SKM-1 (cell line): ENCODE data around the gene MKNK1.

Experiments
- DNase-seq: peaks from one replicate; lab custom pipeline; 2025; ENCODE audit not compliant: unreplicated experiment; lab: John Stamatoyannopoulos, UW

Gene MKNK1

GRCh38 chr1:46525253-46525983 lies 78.7 kb downstream of the MKNK1 start:
- DNase-seq, result no peak

GRCh38 chr1:46524843-46525242 lies 79.2 kb downstream of the MKNK1 start:
- DNase-seq, result no peak

- DNase-seq, result no peak
These were observed 80.3 kb downstream of the MKNK1 start for GRCh38 chr1:46523496-46524353.

- no peak for DNase-seq
These were observed 81.1 kb downstream of the MKNK1 start for GRCh38 chr1:46522969-46523320.

GRCh38 chr1:46522184-46522968 lies 81.7 kb downstream of the MKNK1 start:
- DNase-seq, result no peak

- DNase-seq, result no peak
These were observed 82.7 kb downstream of the MKNK1 start for GRCh38 chr1:46521414-46521813.

GRCh38 chr1:46520063-46520911 lies 83.8 kb downstream of the MKNK1 start:
- no peak for DNase-seq

GRCh38 chr1:46519209-46519608 lies 84.9 kb downstream of the MKNK1 start:
- DNase-seq, result no peak

GRCh38 chr1:46517932-46518498 lies 86.1 kb downstream of the MKNK1 start:
- DNase-seq, result no peak

GRCh38 chr1:46517010-46517600 lies 87.0 kb downstream of the MKNK1 start:
- DNase-seq, result no peak

- no peak for DNase-seq
These were observed 87.7 kb downstream of the MKNK1 start for GRCh38 chr1:46516200-46516950.

GRCh38 chr1:46515576-46515975 lies 88.5 kb downstream of the MKNK1 start:
- DNase-seq, result no peak

- no peak for DNase-seq
These were observed 90.5 kb downstream of the MKNK1 start for GRCh38 chr1:46513536-46513935.

GRCh38 chr1:46512792-46513190 lies 91.3 kb downstream of the MKNK1 start:
- no peak for DNase-seq

GRCh38 chr1:46512135-46512791 lies 91.8 kb downstream of the MKNK1 start:
- no peak for DNase-seq

GRCh38 chr1:46510998-46511365 lies 93.1 kb downstream of the MKNK1 start:
- no peak for DNase-seq

- DNase-seq, result no peak
These were observed 93.6 kb downstream of the MKNK1 start for GRCh38 chr1:46510341-46510997.

GRCh38 chr1:46508757-46509156 lies 95.3 kb downstream of the MKNK1 start:
- DNase-seq, result no peak
